ENCODE measurements around the gene PSTPIP1.

- TF ChIP-seq CTCF (IDR thresholded peaks at IDR 0.05), result no peak
- no peak for TF ChIP-seq POLR2A (IDR thresholded peaks at IDR 0.05)
Measured at GRCh38 chr15:76964157-76964556, 30.8 kb upstream of the PSTPIP1 start.

All from right lobe of liver (tissue), 4 donors.